Pancreas (tissue), 10 donors: ENCODE data around the gene LETM1. TPM values are rescaled to one million over a fixed set of nuclear protein-coding genes. Genes with fewer than 3 reads are reported as not detected.
A peak's percentile ranks its signal among the peaks of the same experiment; 100 is the strongest.

Experiments
- ATAC-seq, 4 donors: fragments of 200-7000 bp; cut with Tn5 transposase; one replicate each; pipeline versions ENCODE4 v1.8.0 to v1.9.1; 2020; ENCODE audit warnings: mild to moderate bottlenecking in 4 of 4, moderate library complexity in 4 of 4
- DNase-seq, 6 donors: peaks; one replicate each; pipeline ENCODE4 v3.0.0-alpha.2; 2020
- FAIRE-seq: peaks from 2 replicates; lab custom pipeline; 2012; peaks lifted over from hg19 to GRCh38; lab: Jason Lieb, UNC
- H3K27ac ChIP-seq, 4 donors: fragments of 200-600 bp; sonication (generic); 1 replicate in 3 of 4; 2 replicates in 1 of 4; pipeline versions ENCODE4 v1.5.0 to v1.8.0; 2020
- H3K27me3 ChIP-seq, 4 donors: fragments of 200-600 bp; one replicate each; pipeline ENCODE4 v1.8.0; 2021
- H3K36me3 ChIP-seq, 3 donors: fragments of 200-600 bp; sonication (generic) in 1 of 3; one replicate each; pipeline versions ENCODE4 v1.5.0 to v1.8.0; 2020 to 2021
- H3K4me1 ChIP-seq, 3 donors: fragments of 200-600 bp; one replicate each; pipeline ENCODE4 v1.8.0; 2021
- H3K4me3 ChIP-seq, 4 donors: fragments of 200-600 bp; sonication (generic) in 2 of 4; one replicate each; pipeline versions ENCODE4 v1.5.0 to v1.8.0; 2020 to 2021
- H3K9me3 ChIP-seq, 4 donors: fragments of 200-600 bp; one replicate each; pipeline ENCODE4 v1.8.0; 2021
- WGBS, 2 donors: extraction: QIAGEN DNeasy Blood & Tissue Kit; methylation state at CpG; one replicate each; pipeline ENCODE4 v1.1.7; 2013; 5-methylcytosine and 5-hydroxymethylcytosine counted together
- intact Hi-C, 3 donors: fragments of 100-400 bp; cut with DNase I; formaldehyde crosslinking; loops; one replicate each; pipeline versions ENCODE4 v1.11.1 to v1.14.2; 2022
- polyA plus RNA-seq, 2 donors: library from polyadenylated mRNA; stranded (reverse); fragments of 200-250 nt; gene quantifications; one replicate each; pipeline ENCODE4 v1.2.3, GENCODE V29; 2013
- total RNA-seq, 6 donors: library from RNA; stranded (reverse); fragmentation: NEBNext Ultra II Directional in 4 of 6; extraction: Animal tissue kit (Norgen Biotek cat#: 25700) in 4 of 6; gene quantifications; one replicate each; pipeline versions ENCODE4 v1.2.1 to v1.2.4, GENCODE V29; 2021 to 2023
- TF ChIP-seq, protein P1 (sequence below), 4 donors: fragments of 200-600 bp; sonication (generic) in 3 of 4; IDR thresholded peaks; one replicate each; pipeline versions ENCODE4 v1.5.0 to v1.8.0; 2021; ENCODE audit warnings: antibody characterized with exemption in 4 of 4
- donor health status: healthy with polysubstance abuse.
- donor health status: DM: no; HTN: no; CAD: no; lungs with moderate emphysema.
- donor health status: DM: no; HTN: no; CAD: no.
- donor health status: control.
- donor health status: control.
- donor health status: Bipolar disorder and iron deficiency.
- donor health status: DM: yes; HTN: yes; CAD: no.
- donor health status: DM: no; HTN: no; CAD: no.
- donor health status: DM: no; HTN: no; CAD: no.
- donor health status: DM: yes; HTN: yes; CAD: no.

Gene LETM1
- total and polyA plus RNA-seq, 8 donors, result 13.0 to 28.0 (median 19.3) TPM

DNA sequence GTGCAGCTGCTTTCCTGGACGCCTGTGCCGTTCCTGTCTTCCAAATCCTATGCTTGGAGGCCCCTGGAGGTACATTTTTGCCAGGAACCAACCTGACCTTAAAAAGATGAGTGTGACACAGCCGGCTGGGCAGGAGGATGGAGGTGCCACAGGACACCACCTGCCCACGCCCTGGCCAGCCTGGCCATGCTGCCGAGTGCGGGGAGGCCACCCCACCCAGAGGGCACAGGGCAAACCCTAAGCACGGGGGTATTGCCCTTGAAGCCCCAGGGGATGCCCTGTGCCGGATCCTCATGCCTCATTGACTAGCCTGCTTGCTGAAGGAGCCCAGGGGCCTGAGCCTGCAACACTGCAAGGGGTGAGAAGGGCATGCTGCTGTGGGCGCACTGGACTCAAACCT, 42.7 kb downstream of the LETM1 start:
- intact Hi-C loops, result no loop called here
- ATAC-seq (no peak), FAIRE-seq (no peak)

DNA sequence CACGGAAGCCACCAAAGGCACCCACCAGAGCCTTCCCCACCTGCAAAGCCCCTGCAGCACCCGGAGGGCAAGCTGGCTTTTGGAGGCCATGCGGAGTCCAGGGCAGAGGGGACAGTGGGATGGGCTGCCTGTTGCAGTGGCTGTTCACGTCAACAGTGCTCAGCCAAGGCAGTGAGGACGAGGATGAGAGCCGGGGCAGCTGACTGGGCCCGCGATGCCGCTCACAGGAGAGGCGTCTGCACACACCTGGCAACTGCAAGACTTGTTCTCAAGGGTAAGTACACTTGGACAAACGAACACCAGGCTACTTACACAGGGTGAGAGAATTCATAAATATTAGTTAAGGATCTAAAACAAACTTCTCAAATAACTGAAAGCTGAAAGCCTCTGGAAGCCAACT, 43.2 kb downstream of the LETM1 start:
- no peak overlapping the region for H3K27ac ChIP-seq
- DNase-seq (peak in 3 of 6 donors; percentile 55 to 81 (median 71)), FAIRE-seq (no peak), ATAC-seq (peak; percentile 29 to 71 (median 56))
- no peak overlapping the region for H3K4me3 ChIP-seq
- TF ChIP-seq, protein P1, sequence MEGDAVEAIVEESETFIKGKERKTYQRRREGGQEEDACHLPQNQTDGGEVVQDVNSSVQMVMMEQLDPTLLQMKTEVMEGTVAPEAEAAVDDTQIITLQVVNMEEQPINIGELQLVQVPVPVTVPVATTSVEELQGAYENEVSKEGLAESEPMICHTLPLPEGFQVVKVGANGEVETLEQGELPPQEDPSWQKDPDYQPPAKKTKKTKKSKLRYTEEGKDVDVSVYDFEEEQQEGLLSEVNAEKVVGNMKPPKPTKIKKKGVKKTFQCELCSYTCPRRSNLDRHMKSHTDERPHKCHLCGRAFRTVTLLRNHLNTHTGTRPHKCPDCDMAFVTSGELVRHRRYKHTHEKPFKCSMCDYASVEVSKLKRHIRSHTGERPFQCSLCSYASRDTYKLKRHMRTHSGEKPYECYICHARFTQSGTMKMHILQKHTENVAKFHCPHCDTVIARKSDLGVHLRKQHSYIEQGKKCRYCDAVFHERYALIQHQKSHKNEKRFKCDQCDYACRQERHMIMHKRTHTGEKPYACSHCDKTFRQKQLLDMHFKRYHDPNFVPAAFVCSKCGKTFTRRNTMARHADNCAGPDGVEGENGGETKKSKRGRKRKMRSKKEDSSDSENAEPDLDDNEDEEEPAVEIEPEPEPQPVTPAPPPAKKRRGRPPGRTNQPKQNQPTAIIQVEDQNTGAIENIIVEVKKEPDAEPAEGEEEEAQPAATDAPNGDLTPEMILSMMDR (IDR thresholded peaks at IDR 0.05), result no peak
- intact Hi-C loops, result no loop called here
- WGBS, 2 donors, result 43 to 51% methylated on average over 11 of the region's 11 CpGs
- no peaks in the 10 kb centered on the region for H3K9me3 ChIP-seq
- peaks cover 7 to 36% (median 10%) of the 10 kb centered on the region in 3 donors for H3K36me3 ChIP-seq
- no peaks in the 10 kb centered on the region for H3K27me3 ChIP-seq
- peaks cover 0 to 5% (median 0%) of the 10 kb centered on the region in 3 donors for H3K4me1 ChIP-seq

More for the DNA sequence above, 42.7 kb downstream of the LETM1 start:
- Histone ChIP-seq H3K27ac (no peak overlapping the region), H3K4me1 (peaks cover 0 to 5% (median 0%) of the 10 kb centered on the region in 3 donors), H3K9me3 (no peaks in the 10 kb centered on the region), H3K4me3 (no peak overlapping the region), H3K36me3 (peaks cover 9 to 41% (median 10%) of the 10 kb centered on the region in 3 donors), H3K27me3 (no peaks in the 10 kb centered on the region)
- WGBS, 2 donors, result 60 to 61% methylated on average over 9 of the region's 9 CpGs
- TF ChIP-seq, protein P1 (IDR thresholded peaks at IDR 0.05), result no peak
- DNase-seq, result peak in 2 of 6 donors; percentile 55 to 56

DNA sequence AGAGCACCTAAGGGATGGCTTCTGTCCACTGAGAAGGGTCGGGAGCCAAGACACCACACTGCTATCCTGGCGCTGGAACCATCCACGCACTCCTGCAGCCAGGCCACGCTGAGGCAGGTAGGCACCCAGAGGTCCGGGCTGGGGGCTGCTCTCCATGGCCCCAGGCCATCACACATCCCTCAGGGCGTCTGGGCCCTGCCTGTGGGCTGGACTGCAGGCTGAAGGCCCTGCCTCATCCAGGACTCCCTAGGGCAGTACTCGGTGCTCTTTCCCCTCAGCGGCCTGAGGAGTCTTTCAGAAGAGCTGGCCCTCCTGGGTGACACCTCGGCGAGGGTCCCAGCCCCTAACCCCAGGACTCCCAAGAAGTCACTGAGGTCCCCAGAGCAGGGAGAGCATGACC, 45.2 kb downstream of the LETM1 start:
- Histone ChIP-seq H3K4me3 (no peak overlapping the region), H3K9me3 (no peaks in the 10 kb centered on the region), H3K27ac (no peak overlapping the region), H3K27me3 (no peaks in the 10 kb centered on the region), H3K36me3 (peaks cover 2 to 25% (median 4%) of the 10 kb centered on the region in 3 donors), H3K4me1 (peaks cover 0 to 5% (median 0%) of the 10 kb centered on the region in 3 donors)
- FAIRE-seq (no peak), DNase-seq (peak in 1 of 6 donors; percentile 71), ATAC-seq (no peak)
- intact Hi-C loops, result no loop called here
- WGBS, 2 donors, result 83 to 89% methylated on average over 10 of the region's 10 CpGs
- TF ChIP-seq, protein P1 (IDR thresholded peaks at IDR 0.05), result no peak

DNA sequence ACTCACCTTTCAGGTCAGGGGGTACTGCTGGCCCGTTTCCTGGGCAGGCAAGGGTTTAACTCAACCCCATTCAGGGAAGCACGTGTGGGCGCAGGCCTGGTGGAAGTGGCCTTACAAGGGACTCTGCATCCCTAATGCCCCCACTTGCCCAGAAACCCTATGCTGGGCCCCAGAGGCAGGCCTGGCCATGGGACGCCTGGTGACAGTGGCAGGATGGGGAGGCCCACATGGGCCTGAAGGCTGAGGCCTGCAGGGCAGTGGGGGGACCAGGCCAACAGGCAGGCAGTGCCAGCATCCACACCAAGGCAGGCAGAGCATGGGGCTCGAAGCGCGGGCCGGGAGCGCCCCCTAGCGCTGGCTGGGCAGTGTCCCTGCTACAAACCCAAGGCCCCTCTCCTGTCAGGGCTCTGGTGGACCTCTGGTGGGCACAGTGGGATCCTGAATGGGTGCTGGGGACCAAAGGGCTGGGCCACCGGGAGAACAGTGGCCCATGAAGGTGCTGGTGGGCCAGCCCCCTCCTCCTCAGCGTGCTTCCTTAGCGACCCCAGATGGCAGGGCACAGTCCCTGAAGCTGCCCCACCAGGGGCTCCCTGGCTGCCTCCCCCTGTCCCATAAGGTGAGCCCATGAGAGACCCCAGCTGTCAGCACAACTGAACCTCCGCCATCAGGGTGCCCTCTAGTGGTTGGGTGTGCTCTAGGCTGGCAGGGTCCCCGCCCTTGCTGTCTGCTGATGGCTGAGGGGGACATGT, 46.0 kb downstream of the LETM1 start:
- H3K27ac ChIP-seq, result no peak overlapping the region
- H3K4me3 ChIP-seq, result no peak overlapping the region
- H3K27me3 ChIP-seq, result no peaks in the 10 kb centered on the region
- TF ChIP-seq, protein P1 (IDR thresholded peaks at IDR 0.05), result peak; percentile 61 to 89 (median 74)
- intact Hi-C loops, result loop anchor here in 2 of 3 donors (5.0 kb wide), 1 partner anchor 63 kb away; no protein-coding TSS in a partner anchor
- no peaks in the 10 kb centered on the region for H3K9me3 ChIP-seq
- peaks cover 0 to 25% (median under 1%) of the 10 kb centered on the region in 3 donors for H3K36me3 ChIP-seq
- ATAC-seq, result peak; percentile 63 to 85 (median 80)
- no peak for FAIRE-seq
- 19 to 24% methylated on average over 13 to 15 of the region's 15 CpGs for WGBS, 2 donors
- DNase-seq, result peak; percentile 49 to 90 (median 80)
- peaks cover 0 to 5% (median 0%) of the 10 kb centered on the region in 3 donors for H3K4me1 ChIP-seq
